Type B pancreatic cell (in vitro differentiated cells): ENCODE results near the gene CCDC73. TPM values are rescaled to one million over a fixed set of nuclear protein-coding genes. Genes with fewer than 3 reads are reported as not detected.
"Not testable (repeated sequence)": the region's sequence is repeated elsewhere in the genome, so short reads cannot be mapped to it uniquely, and the experiment has no call there.

Experiments
- DNase-seq: peaks from one replicate; pipeline ENCODE4 v3.0.0; 2021; ENCODE audit warnings: mixed read lengths; ENCODE audit not compliant: unreplicated experiment; ENCODE audit errors: extremely low spot score
- H3K27ac Mint-ChIP-seq: 2 replicates; pipeline ENCODE4 v1.8.0; 2021; ENCODE audit warnings: mild to moderate bottlenecking, mixed read lengths
- H3K27me3 Mint-ChIP-seq: 2 replicates; pipeline ENCODE4 v1.8.0; 2021; ENCODE audit warnings: mixed read lengths
- H3K36me3 Mint-ChIP-seq: 2 replicates; pipeline ENCODE4 v1.8.0; 2021; ENCODE audit warnings: mixed read lengths
- H3K4me1 Mint-ChIP-seq: one replicate; pipeline ENCODE4 v1.8.0; 2021; ENCODE audit warnings: mixed read lengths; ENCODE audit not compliant: unreplicated experiment
- H3K4me3 Mint-ChIP-seq: 2 replicates; pipeline ENCODE4 v1.8.0; 2021; ENCODE audit warnings: mild to moderate bottlenecking, mixed read lengths
- H3K9me3 Mint-ChIP-seq: 2 replicates; pipeline ENCODE4 v1.8.0; 2021; ENCODE audit warnings: mixed read lengths
- CTCF ChIP-seq: fragments of 200-600 bp; sonication (generic); conservative IDR thresholded peaks from 2 replicates; pipeline ENCODE4 v1.5.0; 2021; ENCODE audit warnings: antibody characterized with exemption, mild to moderate bottlenecking
- total RNA-seq: library from RNA; stranded (reverse); gene quantifications from 2 replicates; pipeline ENCODE4 v1.2.1, GENCODE V29; 2021; ENCODE audit warnings: low replicate concordance

CCDC73 gene
- total RNA-seq, 1 donor from 2014 or later: 0.07 TPM

GRCh38 chr11:32723332-32723731 lies 71.1 kb downstream of the CCDC73 start:
- DNase-seq: no peak
- Mint-ChIP-seq H3K9me3 (no peaks in the 10 kb centered on the region), H3K27ac (no peak overlapping the region), H3K36me3 (no peaks in the 10 kb centered on the region), H3K4me1 (no peaks in the 10 kb centered on the region), H3K4me3 (no peak overlapping the region), H3K27me3 (peaks cover 4% of the 10 kb centered on the region)
- TF ChIP-seq CTCF: no peak

- Mint-ChIP-seq H3K27me3 (peaks cover 10% of the 10 kb centered on the region), H3K9me3 (no peaks in the 10 kb centered on the region), H3K27ac (no peak overlapping the region), H3K4me1 (no peaks in the 10 kb centered on the region), H3K36me3 (no peaks in the 10 kb centered on the region), H3K4me3 (no peak overlapping the region)
- no peak for TF ChIP-seq CTCF
- DNase-seq: no peak
Measured at GRCh38 chr11:32722255-32722654, 72.2 kb downstream of the CCDC73 start.

- Mint-ChIP-seq H3K4me1 (no peaks in the 10 kb centered on the region), H3K4me3 (no peak overlapping the region), H3K9me3 (no peaks in the 10 kb centered on the region), H3K27ac (no peak overlapping the region), H3K36me3 (no peaks in the 10 kb centered on the region), H3K27me3 (peaks cover 6% of the 10 kb centered on the region)
- TF ChIP-seq CTCF: peak; percentile 64
- no peak for DNase-seq
Measured at GRCh38 chr11:32713496-32713895, 81.0 kb downstream of the CCDC73 start.

GRCh38 chr11:32708978-32709377 lies 85.5 kb downstream of the CCDC73 start:
- H3K27me3 Mint-ChIP-seq, DNase-seq, H3K4me1 Mint-ChIP-seq, H3K9me3 Mint-ChIP-seq, H3K36me3 Mint-ChIP-seq, H3K27ac Mint-ChIP-seq, H3K4me3 Mint-ChIP-seq: not testable (repeated sequence)

- Mint-ChIP-seq H3K27ac (peak overlapping the region; percentile 18), H3K9me3 (peaks cover 4% of the 10 kb centered on the region), H3K4me1 (no peaks in the 10 kb centered on the region), H3K4me3 (no peak overlapping the region), H3K36me3 (no peaks in the 10 kb centered on the region), H3K27me3 (peaks cover 3% of the 10 kb centered on the region)
- no peak for DNase-seq
- no peak for TF ChIP-seq CTCF
Measured at GRCh38 chr11:32706985-32707741, 87.3 kb downstream of the CCDC73 start.

- Mint-ChIP-seq H3K4me3 (no peak overlapping the region), H3K27ac (no peak overlapping the region), H3K36me3 (no peaks in the 10 kb centered on the region), H3K4me1 (no peaks in the 10 kb centered on the region), H3K27me3 (peaks cover 3% of the 10 kb centered on the region), H3K9me3 (peaks cover 4% of the 10 kb centered on the region)
- TF ChIP-seq CTCF: no peak
- DNase-seq: no peak
Measured at GRCh38 chr11:32705309-32706033, 89.0 kb downstream of the CCDC73 start.
